Measurements from ENCODE around the gene IGFBP1. TPM values are rescaled to one million over a fixed set of nuclear protein-coding genes. Genes with fewer than 3 reads are reported as not detected.

IGFBP1 gene
- total RNA-seq, 1 donor from 2014 or later, result not detected

GRCh38 chr7:45923290-45923689 lies 35.0 kb downstream of the IGFBP1 start:
- Mint-ChIP-seq H3K27ac (ENCODE audit: unreplicated experiment) (no peak overlapping the region), H3K27me3 (ENCODE audit: unreplicated experiment) (peaks cover 13% of the 10 kb centered on the region), H3K36me3 (ENCODE audit: unreplicated experiment) (no peaks in the 10 kb centered on the region), H3K9me3 (ENCODE audit: unreplicated experiment) (peaks cover 1% of the 10 kb centered on the region), H3K4me1 (ENCODE audit: low read depth, unreplicated experiment) (peaks cover 15% of the 10 kb centered on the region), H3K4me3 (ENCODE audit: unreplicated experiment) (peak overlapping the region; percentile 88)
- peak; percentile 90 for DNase-seq
- TF ChIP-seq CTCF (IDR thresholded peaks at IDR 0.05; ENCODE audit: partially characterized antibody, unreplicated experiment), result peak; percentile 90

GRCh38 chr7:45923818-45924217 lies 35.5 kb downstream of the IGFBP1 start:
- TF ChIP-seq CTCF (IDR thresholded peaks at IDR 0.05; ENCODE audit: partially characterized antibody, unreplicated experiment), result no peak
- Mint-ChIP-seq H3K4me3 (ENCODE audit: unreplicated experiment) (no peak overlapping the region), H3K36me3 (ENCODE audit: unreplicated experiment) (no peaks in the 10 kb centered on the region), H3K9me3 (ENCODE audit: unreplicated experiment) (peaks cover 1% of the 10 kb centered on the region), H3K27ac (ENCODE audit: unreplicated experiment) (no peak overlapping the region), H3K4me1 (ENCODE audit: low read depth, unreplicated experiment) (peaks cover 15% of the 10 kb centered on the region), H3K27me3 (ENCODE audit: unreplicated experiment) (peaks cover 13% of the 10 kb centered on the region)
- no peak for DNase-seq

GRCh38 chr7:45924283-45924682 lies 36.0 kb downstream of the IGFBP1 start:
- Mint-ChIP-seq H3K4me1 (ENCODE audit: low read depth, unreplicated experiment) (peaks cover 14% of the 10 kb centered on the region), H3K36me3 (ENCODE audit: unreplicated experiment) (no peaks in the 10 kb centered on the region), H3K9me3 (ENCODE audit: unreplicated experiment) (peaks cover 1% of the 10 kb centered on the region), H3K27ac (ENCODE audit: unreplicated experiment) (no peak overlapping the region), H3K27me3 (ENCODE audit: unreplicated experiment) (peaks cover 13% of the 10 kb centered on the region), H3K4me3 (ENCODE audit: unreplicated experiment) (no peak overlapping the region)
- DNase-seq, result no peak
- no peak for TF ChIP-seq CTCF (IDR thresholded peaks at IDR 0.05; ENCODE audit: partially characterized antibody, unreplicated experiment)

- Mint-ChIP-seq H3K9me3 (ENCODE audit: unreplicated experiment) (peaks cover 1% of the 10 kb centered on the region), H3K4me1 (ENCODE audit: low read depth, unreplicated experiment) (peaks cover 5% of the 10 kb centered on the region), H3K27ac (ENCODE audit: unreplicated experiment) (no peak overlapping the region), H3K36me3 (ENCODE audit: unreplicated experiment) (no peaks in the 10 kb centered on the region), H3K4me3 (ENCODE audit: unreplicated experiment) (no peak overlapping the region), H3K27me3 (ENCODE audit: unreplicated experiment) (peaks cover 1% of the 10 kb centered on the region)
- no peak for DNase-seq
- TF ChIP-seq CTCF (IDR thresholded peaks at IDR 0.05; ENCODE audit: partially characterized antibody, unreplicated experiment), result no peak
These were observed 39.4 kb downstream of the IGFBP1 start for GRCh38 chr7:45927721-45928120.

GRCh38 chr7:45930967-45931366 lies 42.7 kb downstream of the IGFBP1 start:
- no peaks in the 10 kb centered on the region for H3K4me1 Mint-ChIP-seq (ENCODE audit: low read depth, unreplicated experiment)
- H3K27ac Mint-ChIP-seq (ENCODE audit: unreplicated experiment), result no peak overlapping the region
- H3K36me3 Mint-ChIP-seq (ENCODE audit: unreplicated experiment), result no peaks in the 10 kb centered on the region
- DNase-seq, result no peak
- no peaks in the 10 kb centered on the region for H3K27me3 Mint-ChIP-seq (ENCODE audit: unreplicated experiment)
- no peak overlapping the region for H3K4me3 Mint-ChIP-seq (ENCODE audit: unreplicated experiment)
- TF ChIP-seq CTCF (IDR thresholded peaks at IDR 0.05; ENCODE audit: partially characterized antibody, unreplicated experiment), result no peak
- H3K9me3 Mint-ChIP-seq (ENCODE audit: unreplicated experiment), result no peaks in the 10 kb centered on the region
